ENCODE measurements around the gene COBL.

COBL gene

GRCh38 chr7:51316666-51317581 is at the start of gene COBL:
Gene COBL, minus strand, starts transcription at chr7:51316809. Its CDS starts 176 bp downstream, at chr7:51316633.
- peaks cover 58% of the 10 kb centered on the region for H3K27me3 Mint-ChIP-seq (ENCODE audit: low read depth)

GRCh38 chr7:51366172-51366728 is 49.6 kb upstream of the COBL start:
- no peak overlapping the region for H3K27ac Mint-ChIP-seq
- peaks cover 4% of the 10 kb centered on the region for H3K9me3 Mint-ChIP-seq
- H3K27me3 Mint-ChIP-seq (ENCODE audit: low read depth) = no peaks in the 10 kb centered on the region
- H3K36me3 Mint-ChIP-seq (ENCODE audit: low read depth) = no peaks in the 10 kb centered on the region
- no peak overlapping the region for H3K4me3 Mint-ChIP-seq
- no peaks in the 10 kb centered on the region for H3K4me1 Mint-ChIP-seq (ENCODE audit: low read depth)

More at GRCh38 chr7:51316666-51317581, at the start of gene COBL:
- no peak within 1 kb of the TSS for H3K27ac Mint-ChIP-seq
- H3K36me3 Mint-ChIP-seq (ENCODE audit: low read depth) = no peaks in the 10 kb centered on the region
- H3K4me3 Mint-ChIP-seq = no peak within 1 kb of the TSS
- no peaks in the 10 kb centered on the region for H3K9me3 Mint-ChIP-seq
- H3K4me1 Mint-ChIP-seq (ENCODE audit: low read depth) = peaks cover 2% of the 10 kb centered on the region

GRCh38 chr7:51357821-51358220 is 41.2 kb upstream of the COBL start:
- no peaks in the 10 kb centered on the region for H3K27me3 Mint-ChIP-seq (ENCODE audit: low read depth)
- H3K4me1 Mint-ChIP-seq (ENCODE audit: low read depth) = no peaks in the 10 kb centered on the region
- no peak overlapping the region for H3K4me3 Mint-ChIP-seq

GRCh38 chr7:51356849-51357516 is 40.4 kb upstream of the COBL start:
- no peak overlapping the region for H3K27ac Mint-ChIP-seq
- H3K9me3 Mint-ChIP-seq = no peaks in the 10 kb centered on the region
- no peak overlapping the region for H3K4me3 Mint-ChIP-seq
- H3K4me1 Mint-ChIP-seq (ENCODE audit: low read depth) = no peaks in the 10 kb centered on the region
- H3K27me3 Mint-ChIP-seq (ENCODE audit: low read depth) = no peaks in the 10 kb centered on the region
- no peaks in the 10 kb centered on the region for H3K36me3 Mint-ChIP-seq (ENCODE audit: low read depth)

More at GRCh38 chr7:51357821-51358220, 41.2 kb upstream of the COBL start:
- Mint-ChIP-seq H3K36me3 (ENCODE audit: low read depth) (no peaks in the 10 kb centered on the region), H3K9me3 (peaks cover 4% of the 10 kb centered on the region), H3K27ac (no peak overlapping the region)

GRCh38 chr7:51354897-51355296 is 38.3 kb upstream of the COBL start:
- Mint-ChIP-seq H3K9me3 (no peaks in the 10 kb centered on the region), H3K4me3 (no peak overlapping the region), H3K4me1 (ENCODE audit: low read depth) (no peaks in the 10 kb centered on the region), H3K36me3 (ENCODE audit: low read depth) (no peaks in the 10 kb centered on the region), H3K27me3 (ENCODE audit: low read depth) (no peaks in the 10 kb centered on the region), H3K27ac (no peak overlapping the region)

- Mint-ChIP-seq H3K36me3 (ENCODE audit: low read depth) (no peaks in the 10 kb centered on the region), H3K4me1 (ENCODE audit: low read depth) (no peaks in the 10 kb centered on the region), H3K27me3 (ENCODE audit: low read depth) (no peaks in the 10 kb centered on the region), H3K4me3 (no peak overlapping the region), H3K27ac (no peak overlapping the region), H3K9me3 (no peaks in the 10 kb centered on the region)
Measured at GRCh38 chr7:51354434-51354833, 37.8 kb upstream of the COBL start.

GRCh38 chr7:51352174-51353100 is 35.8 kb upstream of the COBL start:
- H3K9me3 Mint-ChIP-seq = no peaks in the 10 kb centered on the region
- no peaks in the 10 kb centered on the region for H3K4me1 Mint-ChIP-seq (ENCODE audit: low read depth)
- no peak overlapping the region for H3K4me3 Mint-ChIP-seq
- H3K27ac Mint-ChIP-seq = no peak overlapping the region
- H3K36me3 Mint-ChIP-seq (ENCODE audit: low read depth) = no peaks in the 10 kb centered on the region
- no peaks in the 10 kb centered on the region for H3K27me3 Mint-ChIP-seq (ENCODE audit: low read depth)

- Mint-ChIP-seq H3K36me3 (ENCODE audit: low read depth) (no peaks in the 10 kb centered on the region), H3K27me3 (ENCODE audit: low read depth) (no peaks in the 10 kb centered on the region), H3K4me3 (no peak overlapping the region), H3K4me1 (ENCODE audit: low read depth) (no peaks in the 10 kb centered on the region), H3K27ac (no peak overlapping the region), H3K9me3 (no peaks in the 10 kb centered on the region)
Measured at GRCh38 chr7:51351661-51352060, 35.1 kb upstream of the COBL start.

GRCh38 chr7:51350546-51350896 is 33.9 kb upstream of the COBL start:
- Mint-ChIP-seq H3K4me1 (ENCODE audit: low read depth) (no peaks in the 10 kb centered on the region), H3K36me3 (ENCODE audit: low read depth) (no peaks in the 10 kb centered on the region), H3K27me3 (ENCODE audit: low read depth) (no peaks in the 10 kb centered on the region), H3K27ac (no peak overlapping the region), H3K9me3 (no peaks in the 10 kb centered on the region), H3K4me3 (no peak overlapping the region)

- no peaks in the 10 kb centered on the region for H3K36me3 Mint-ChIP-seq (ENCODE audit: low read depth)
- no peaks in the 10 kb centered on the region for H3K9me3 Mint-ChIP-seq
- H3K4me3 Mint-ChIP-seq = no peak overlapping the region
- H3K27ac Mint-ChIP-seq = no peak overlapping the region
- H3K4me1 Mint-ChIP-seq (ENCODE audit: low read depth) = no peaks in the 10 kb centered on the region
- no peaks in the 10 kb centered on the region for H3K27me3 Mint-ChIP-seq (ENCODE audit: low read depth)
Measured at GRCh38 chr7:51349820-51350545, 33.4 kb upstream of the COBL start.

- H3K9me3 Mint-ChIP-seq = no peaks in the 10 kb centered on the region
- H3K36me3 Mint-ChIP-seq (ENCODE audit: low read depth) = no peaks in the 10 kb centered on the region
- no peak overlapping the region for H3K27ac Mint-ChIP-seq
- no peak overlapping the region for H3K4me3 Mint-ChIP-seq
- peaks cover 3% of the 10 kb centered on the region for H3K27me3 Mint-ChIP-seq (ENCODE audit: low read depth)
- H3K4me1 Mint-ChIP-seq (ENCODE audit: low read depth) = no peaks in the 10 kb centered on the region
Measured at GRCh38 chr7:51346126-51346525, 29.5 kb upstream of the COBL start.

- Mint-ChIP-seq H3K27me3 (ENCODE audit: low read depth) (peaks cover 3% of the 10 kb centered on the region), H3K9me3 (no peaks in the 10 kb centered on the region), H3K4me3 (no peak overlapping the region), H3K36me3 (ENCODE audit: low read depth) (no peaks in the 10 kb centered on the region), H3K4me1 (ENCODE audit: low read depth) (no peaks in the 10 kb centered on the region), H3K27ac (no peak overlapping the region)
Measured at GRCh38 chr7:51344406-51345138, 28.0 kb upstream of the COBL start.

- no peaks in the 10 kb centered on the region for H3K4me1 Mint-ChIP-seq (ENCODE audit: low read depth)
- no peaks in the 10 kb centered on the region for H3K36me3 Mint-ChIP-seq (ENCODE audit: low read depth)
- peaks cover 3% of the 10 kb centered on the region for H3K27me3 Mint-ChIP-seq (ENCODE audit: low read depth)
- no peaks in the 10 kb centered on the region for H3K9me3 Mint-ChIP-seq
- H3K4me3 Mint-ChIP-seq = no peak overlapping the region
- H3K27ac Mint-ChIP-seq = no peak overlapping the region
Measured at GRCh38 chr7:51340936-51341335, 24.3 kb upstream of the COBL start.
